ENCODE results near the gene RBMXL3. TPM values are rescaled to one million over a fixed set of nuclear protein-coding genes. Genes with fewer than 3 reads are reported as not detected.
A peak's percentile ranks its signal among the peaks of the same experiment; 100 is the strongest.
"Not testable (repeated sequence)": the region's sequence is repeated elsewhere in the genome, so short reads cannot be mapped to it uniquely, and the experiment has no call there.

Gene RBMXL3
- not detected in 2 replicates for total RNA-seq (2014; rRNA removed; shearing (Covaris generic))
- not detected in 2 replicates for polyA plus RNA-seq (2014; cell fraction: nucleus; rRNA removed)

DNA sequence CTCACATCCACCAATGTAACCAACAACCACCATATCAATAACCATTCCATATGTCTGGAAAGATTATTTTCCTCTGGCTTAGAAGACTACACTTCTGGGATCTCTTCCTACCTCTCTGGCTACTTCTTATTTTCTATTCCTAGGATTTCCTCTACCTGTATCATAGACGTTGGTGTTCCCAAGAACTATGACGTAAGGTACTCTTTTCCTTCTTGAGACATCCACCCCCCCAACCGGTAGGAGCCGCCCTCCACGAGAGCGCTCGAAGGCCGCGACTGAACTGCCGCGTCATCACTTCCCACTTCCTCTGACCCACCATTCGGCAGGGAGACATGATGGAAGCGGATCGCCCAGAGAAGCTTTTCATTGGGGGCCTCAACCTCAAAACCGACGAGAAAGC lies at the start of gene RBMXL3:
TSS of gene RBMXL3 (plus strand) at position 301 of the 400 bp plus-strand sequence. CDS start at position 333, 32 bp downstream.
- no peak for DNase-seq (ENCODE audit: extremely low read depth, low read depth)

DNA sequence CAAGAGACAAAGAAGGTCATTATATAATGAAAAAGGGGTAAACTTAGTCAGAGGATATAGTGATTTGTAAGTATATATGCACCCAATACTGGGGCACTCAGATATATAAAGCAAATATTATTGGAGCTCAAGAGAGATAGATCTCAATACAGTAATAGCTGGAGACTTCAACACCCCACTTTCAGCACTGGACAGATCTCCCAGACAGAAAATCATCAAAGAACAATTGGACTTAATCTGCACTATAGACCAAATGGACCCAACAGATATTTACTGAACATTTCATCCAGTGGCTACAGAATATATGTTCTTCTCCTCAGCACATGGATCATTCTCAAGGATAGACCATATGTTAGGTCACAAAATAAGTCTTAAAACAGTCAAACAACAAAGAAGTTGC lies 47.2 kb upstream of the RBMXL3 start:
- no peak for DNase-seq (ENCODE audit: extremely low read depth, low read depth)

DNA sequence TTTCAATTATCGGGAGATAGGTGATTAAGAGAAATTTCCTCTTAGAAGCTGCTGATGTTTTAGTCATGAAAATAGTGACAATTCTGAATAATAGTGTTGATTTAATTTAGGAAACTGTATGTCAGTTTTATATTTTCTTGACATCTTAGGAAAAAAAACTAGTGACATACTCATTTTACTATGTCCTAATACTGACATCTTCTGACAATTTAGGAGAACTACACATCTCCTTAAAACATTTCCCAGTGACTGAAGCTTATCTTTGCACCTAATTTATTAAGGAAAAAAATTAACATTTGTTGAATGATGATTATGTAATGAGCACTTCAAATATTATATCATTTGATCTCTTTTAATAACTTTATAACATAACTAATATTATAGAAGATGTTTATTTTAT lies 42.0 kb upstream of the RBMXL3 start:
- DNase-seq (ENCODE audit: extremely low read depth, low read depth): peak; percentile 9

DNA sequence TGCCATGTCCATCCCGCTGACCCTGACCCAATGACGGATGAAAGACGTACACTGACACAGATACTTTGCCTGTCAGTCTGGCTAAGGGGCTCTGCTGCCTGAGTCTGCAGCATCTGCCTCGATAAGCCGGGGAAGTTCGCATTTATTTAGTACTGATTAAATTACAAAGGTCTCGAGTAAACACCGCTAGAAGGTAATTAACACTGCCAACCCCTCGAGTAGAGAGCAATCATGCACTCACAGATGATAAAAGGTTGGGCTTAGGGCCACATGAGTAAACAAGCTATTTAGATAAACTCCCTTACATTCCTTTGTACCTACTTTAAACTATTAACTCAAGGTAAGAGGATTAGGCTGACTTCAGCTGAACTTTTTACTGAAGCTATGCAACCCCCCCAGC lies 16.0 kb upstream of the RBMXL3 start:
- DNase-seq (ENCODE audit: extremely low read depth, low read depth): no peak

DNA sequence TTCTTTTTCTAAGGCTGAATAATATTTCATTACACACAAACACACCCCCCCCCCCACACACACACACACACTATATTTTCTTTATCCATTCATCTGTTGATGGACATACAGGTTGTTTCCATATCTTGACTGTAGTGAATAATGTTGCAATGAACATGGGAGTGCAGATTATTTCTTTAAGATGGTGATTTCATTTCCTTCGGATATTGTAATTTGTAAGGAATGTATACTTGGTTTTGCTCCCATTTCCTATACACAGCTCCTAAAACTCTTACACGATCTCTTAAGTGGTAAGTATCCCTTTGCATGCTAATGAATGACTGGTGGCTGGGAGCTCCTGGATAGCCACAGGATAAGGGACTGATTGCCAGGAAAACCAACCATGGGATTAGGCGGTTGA lies 14.7 kb upstream of the RBMXL3 start:
- no peak for DNase-seq (ENCODE audit: extremely low read depth, low read depth)

DNA sequence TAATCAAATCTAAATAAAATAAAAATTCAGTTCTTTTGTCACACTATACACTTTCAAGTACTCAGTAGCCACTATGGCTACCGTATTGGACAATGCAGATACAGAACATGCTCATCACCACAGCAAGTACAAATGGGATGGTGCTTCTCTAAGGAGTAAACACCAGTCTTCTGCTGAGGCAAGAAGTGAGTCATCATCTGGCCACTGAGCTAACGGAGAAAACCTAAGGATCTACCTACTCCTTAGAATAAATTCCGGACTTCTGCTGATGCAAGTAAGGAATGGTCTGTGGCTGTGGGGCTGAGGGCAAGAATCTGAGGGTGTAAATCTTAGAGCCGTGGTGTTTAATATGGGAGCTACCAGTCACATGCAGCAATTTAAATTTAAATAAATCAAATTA lies 11.3 kb upstream of the RBMXL3 start:
- DNase-seq (ENCODE audit: extremely low read depth, low read depth): no peak

DNA sequence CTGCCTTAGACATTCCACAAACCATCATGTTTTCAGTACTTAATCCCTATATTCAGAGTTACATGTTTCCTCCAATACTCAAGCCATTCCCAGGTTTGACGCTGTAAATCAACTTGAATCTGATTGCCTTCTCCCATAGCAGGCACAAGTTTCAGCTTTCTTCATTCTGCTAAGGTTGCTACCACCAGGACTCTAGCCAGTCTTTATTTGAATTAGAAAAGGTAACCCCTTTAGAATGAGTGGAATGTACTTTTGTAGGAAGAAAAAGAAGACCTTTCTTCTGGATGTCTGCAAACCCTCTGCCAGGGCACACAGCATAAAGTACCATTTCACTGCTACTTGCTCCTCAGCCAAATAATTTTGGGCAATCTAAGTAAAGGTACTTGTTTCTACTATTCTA lies 10.7 kb upstream of the RBMXL3 start:
- no peak for DNase-seq (ENCODE audit: extremely low read depth, low read depth)

DNA sequence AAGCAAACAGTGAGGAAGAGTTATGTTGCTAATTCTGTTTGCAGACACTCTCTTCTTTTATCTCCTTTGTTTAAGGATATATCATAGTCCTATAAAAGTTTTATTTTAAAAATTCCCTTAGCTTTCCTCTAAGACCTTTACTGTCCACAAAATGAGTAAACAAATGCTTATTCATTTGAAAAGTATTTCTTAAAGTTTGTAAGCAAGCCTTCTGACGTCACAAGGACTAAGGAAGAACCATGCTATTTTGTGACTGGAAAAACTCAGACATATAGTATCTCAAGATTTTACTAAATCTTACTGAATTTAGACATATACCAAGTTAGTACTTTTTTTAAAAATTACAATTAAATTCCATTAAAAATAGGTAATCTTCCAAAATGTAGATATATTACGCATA lies 5.2 kb upstream of the RBMXL3 start:
- no peak for DNase-seq (ENCODE audit: extremely low read depth, low read depth)

DNA sequence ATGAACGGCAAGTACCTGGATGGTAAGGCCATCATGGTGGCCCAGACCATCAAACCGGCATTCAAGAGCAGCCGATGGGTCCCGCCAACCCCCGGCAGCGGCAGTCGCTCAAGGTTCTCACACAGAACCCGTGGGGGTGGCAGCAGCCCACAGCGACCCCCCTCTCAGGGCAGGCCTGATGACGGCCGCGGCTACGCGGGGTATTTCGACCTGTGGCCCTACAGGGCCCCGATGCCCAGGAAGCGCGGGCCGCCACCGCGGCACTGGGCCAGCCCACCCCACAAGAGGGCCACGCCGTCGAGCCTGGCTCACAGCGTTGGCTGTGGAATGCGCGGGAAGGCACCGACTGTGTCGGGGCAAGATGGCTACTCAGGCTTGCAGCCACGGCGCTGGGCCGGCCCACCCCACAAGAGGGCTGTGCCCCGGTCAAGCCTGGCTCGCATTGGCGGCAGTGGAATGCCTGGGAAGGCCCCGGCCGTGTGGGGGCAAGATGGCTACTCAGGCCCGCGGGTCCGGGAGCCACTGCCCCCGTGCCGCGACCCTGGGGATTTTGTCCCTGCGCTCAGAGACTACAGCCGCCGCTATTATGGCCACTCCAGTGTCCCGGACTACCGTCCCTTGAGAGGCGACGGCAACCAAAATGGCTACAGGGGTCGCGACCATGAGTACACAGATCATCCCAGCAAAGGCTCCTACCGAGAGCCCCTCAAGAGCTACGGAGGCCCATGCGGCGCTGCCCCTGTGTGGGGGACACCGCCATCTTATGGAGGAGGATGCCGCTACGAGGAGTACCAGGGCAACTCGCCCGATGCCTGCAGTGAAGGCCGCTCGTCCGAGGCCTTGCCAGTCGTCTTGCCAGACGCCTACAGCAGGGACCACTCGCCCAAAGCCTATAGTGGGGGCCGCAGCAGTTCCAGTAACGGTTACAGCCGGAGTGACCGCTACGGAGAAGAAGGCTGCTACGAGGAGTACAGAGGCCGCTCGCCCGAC lies 731 bp downstream of the RBMXL3 start:
- DNase-seq (ENCODE audit: extremely low read depth, low read depth): no peak

DNA sequence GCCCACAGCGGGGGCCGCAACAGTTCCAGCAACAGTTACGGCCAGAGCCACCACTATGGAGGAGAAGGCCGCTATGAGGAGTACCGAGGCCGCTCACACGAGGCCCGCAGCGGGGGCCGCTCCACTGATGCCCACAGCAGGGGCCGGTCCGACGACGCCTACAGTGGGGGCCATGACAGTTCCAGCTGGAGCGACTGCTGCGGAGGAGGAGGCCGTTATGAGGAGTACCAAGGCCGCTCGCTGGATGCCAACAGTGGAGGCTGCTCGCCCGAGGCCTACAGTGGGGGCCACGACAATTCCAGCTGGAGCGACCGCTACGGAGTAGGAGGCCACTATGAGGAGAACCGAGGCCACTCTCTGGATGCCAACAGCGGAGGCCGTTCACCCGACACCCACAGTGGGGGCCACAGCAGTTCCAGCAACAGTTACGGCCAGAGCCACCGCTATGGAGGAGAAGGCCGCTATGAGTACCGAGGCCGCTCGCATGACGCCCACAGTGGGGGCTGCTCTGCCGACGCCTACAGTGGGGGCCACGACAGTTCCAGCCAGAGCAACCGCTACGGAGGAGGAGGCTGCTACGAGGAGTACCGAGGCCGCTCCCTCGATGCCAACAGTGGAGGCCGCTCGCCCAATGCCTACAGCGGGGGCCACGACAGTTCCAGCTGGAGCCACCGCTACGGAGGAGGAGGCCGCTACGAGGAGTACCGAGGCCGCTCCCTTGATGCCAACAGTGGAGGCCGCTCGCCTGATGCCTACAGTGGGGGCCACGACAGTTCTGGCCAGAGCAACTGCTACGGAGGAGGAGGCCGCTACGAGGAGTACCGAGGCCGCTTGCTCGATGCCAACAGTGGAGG lies 1.7 kb downstream of the RBMXL3 start:
- no peak for DNase-seq (ENCODE audit: extremely low read depth, low read depth)

DNA sequence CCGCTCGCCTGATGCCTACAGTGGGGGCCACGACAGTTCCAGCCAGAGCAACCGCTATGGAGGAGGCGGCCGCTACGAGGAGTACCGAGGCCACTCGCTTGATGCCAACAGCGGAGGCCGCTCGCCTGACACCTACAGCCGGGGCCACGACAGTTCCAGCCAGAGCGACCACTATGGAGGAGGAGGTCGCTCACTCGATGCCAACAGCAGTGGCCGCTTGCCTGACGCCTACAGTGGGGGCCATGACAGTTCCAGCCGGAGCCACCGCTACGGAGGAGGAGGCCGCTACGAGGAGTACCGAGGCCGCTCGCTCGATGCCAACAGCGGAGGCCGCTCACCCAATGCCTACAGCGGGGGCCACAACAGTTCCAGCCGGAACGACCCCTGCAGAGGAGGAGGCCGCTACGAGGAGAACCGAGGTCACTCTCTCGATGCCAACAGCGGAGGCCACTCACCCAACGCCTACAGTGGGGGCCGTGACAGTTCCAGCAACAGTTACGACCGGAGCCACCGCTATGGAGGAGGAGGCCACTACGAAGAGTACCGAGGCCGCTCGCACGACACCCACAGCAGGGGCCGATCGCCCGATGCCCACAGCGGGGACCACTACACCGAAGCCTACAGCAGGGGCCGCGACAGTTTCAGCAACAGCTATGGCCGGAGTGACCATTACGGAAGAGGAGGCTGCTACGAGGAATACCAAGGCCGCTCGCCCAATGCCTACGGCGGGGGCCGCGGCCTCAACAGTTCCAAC lies 2.5 kb downstream of the RBMXL3 start:
- no peak for DNase-seq (ENCODE audit: extremely low read depth, low read depth)

DNA sequence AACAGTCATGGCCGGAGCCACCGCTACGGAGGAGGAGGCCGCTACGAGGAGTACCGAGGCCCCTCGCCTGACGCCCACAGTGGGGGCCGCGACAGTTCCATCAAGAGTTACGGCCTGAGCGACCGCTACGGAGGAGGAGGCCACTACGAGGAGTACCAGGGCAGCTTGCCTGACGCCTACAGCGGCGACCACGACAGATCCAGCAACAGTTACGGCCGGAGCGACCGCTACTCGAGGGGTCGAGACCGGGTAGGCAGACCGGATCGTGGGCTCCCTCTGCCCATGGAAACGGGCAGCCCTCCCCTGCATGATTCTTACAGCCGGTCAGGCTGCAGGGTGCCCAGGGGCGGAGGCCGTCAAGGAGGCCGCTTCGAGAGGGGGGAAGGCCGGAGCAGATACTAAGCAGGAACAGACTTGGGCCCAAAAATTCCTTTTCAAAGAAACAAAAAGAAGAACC lies 3.1 kb downstream of the RBMXL3 start:
- DNase-seq (ENCODE audit: extremely low read depth, low read depth): no peak

DNA sequence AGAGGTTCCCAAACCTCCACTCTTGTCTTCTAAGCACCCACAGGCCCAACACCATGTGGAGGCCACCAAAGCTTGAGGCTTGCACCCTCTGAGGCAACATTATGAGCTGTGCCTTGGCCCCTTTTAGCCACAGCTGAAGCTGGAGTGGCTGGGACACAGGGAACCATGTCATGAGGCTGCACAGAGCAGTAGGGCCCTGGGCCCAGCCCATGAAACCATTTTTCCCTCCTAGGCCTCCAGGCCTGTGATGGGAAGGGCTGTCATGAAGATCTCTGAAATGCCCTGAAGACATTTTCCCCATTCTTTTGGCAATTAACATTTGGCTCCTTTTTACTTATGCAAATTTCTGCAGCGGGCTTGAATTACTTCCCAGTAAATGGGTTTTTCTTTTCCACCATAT lies 14.8 kb downstream of the RBMXL3 start:
- no peak for DNase-seq (ENCODE audit: extremely low read depth, low read depth)

DNA sequence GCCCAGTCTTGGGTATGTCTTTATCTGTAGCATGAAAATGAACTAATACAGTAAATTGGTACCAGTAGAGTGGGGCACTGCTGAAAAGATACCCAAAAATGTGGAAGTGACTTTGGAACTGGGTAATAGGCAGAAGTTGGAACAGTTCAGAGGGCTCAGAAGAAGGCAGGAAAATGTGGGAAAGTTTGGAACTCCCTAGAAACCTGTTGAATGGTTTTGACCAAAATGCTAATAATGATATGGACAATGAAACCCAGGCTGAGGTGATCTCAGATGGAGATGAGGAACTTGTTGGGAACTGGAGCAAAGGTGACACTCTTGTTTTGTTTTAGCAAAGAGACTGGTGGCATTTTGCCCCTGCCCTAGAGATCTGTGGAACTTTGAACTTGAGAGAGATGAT lies 20.3 kb downstream of the RBMXL3 start:
- not testable (repeated sequence) for DNase-seq (ENCODE audit: extremely low read depth, low read depth)

DNA sequence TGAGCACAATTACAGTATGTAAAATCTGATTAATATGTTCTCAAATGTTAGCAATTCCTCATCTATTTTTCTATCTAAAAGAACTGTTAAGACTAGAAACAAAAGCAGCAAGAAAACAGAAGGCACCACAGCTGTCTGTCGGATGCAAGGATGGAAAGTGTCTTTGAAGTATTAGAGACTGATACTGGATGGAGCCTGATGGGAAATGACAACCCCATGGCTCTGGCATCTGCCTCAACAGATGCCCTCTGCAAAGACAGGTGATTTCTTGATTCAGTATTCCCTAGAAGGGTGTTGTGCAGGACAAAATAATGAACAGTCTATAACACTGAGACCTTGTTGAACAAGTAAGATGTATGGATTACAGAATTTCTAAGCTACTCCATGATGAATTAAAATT lies 24.9 kb downstream of the RBMXL3 start:
- DNase-seq (ENCODE audit: extremely low read depth, low read depth): no peak

DNA sequence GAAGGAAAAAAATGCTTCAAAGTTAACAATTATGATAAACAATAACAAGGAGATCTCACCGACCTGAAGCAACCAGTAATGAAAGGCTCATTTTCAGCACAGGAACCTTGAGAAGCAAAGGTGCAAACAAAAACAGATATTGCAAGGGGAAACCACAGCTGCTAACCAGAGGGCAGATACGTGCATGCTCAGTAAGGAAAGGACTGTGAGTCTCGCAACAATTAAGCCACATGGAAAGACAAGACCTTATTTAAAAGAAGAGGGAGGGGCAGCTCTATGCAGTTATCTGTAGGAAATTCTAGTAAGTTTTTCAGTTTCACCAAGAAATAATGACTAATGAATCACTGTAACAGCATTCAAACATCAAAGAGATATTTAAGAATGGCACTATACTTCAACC lies 25.4 kb downstream of the RBMXL3 start:
- no peak for DNase-seq (ENCODE audit: extremely low read depth, low read depth)

DNA sequence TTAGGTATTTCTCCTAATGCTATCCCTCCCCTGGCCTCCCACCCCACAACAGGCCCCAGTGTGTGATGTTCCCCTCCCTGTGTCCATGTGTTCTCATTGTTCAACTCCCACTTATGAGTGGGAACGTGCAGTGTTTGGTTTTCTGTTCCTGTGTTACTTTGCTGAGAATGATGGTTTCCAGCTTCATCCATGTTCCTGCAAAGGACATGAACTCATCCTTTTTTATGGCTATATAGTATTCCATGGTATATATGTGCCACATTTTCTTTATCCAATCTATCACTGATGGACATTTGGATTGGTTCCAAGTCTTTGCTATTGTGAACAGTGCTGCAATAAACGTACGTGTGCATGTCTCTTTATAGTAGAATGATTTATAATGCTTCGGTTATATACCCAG lies 28.1 kb downstream of the RBMXL3 start:
- DNase-seq (ENCODE audit: extremely low read depth, low read depth): not testable (repeated sequence)

DNA sequence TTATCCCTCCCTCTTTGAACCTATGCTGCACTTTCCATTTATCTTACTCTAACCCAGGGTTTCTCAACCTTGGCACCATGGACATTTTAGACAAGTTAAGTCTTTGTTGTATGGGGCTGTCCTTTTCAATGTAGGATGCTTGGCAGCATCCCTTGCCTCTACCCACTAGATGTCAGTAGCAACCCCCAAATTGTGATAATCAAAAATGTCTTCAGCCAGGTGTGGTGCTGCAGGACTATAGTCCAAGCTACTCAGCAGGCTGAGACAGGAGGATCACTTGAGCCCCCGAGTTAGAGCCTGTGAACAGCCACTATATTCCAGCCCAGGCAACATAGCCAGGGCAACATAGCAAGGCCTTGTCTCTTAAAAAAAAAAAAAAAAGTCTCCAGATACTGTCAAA lies 37.7 kb downstream of the RBMXL3 start:
- peak; percentile 18 for DNase-seq (ENCODE audit: extremely low read depth, low read depth)

DNA sequence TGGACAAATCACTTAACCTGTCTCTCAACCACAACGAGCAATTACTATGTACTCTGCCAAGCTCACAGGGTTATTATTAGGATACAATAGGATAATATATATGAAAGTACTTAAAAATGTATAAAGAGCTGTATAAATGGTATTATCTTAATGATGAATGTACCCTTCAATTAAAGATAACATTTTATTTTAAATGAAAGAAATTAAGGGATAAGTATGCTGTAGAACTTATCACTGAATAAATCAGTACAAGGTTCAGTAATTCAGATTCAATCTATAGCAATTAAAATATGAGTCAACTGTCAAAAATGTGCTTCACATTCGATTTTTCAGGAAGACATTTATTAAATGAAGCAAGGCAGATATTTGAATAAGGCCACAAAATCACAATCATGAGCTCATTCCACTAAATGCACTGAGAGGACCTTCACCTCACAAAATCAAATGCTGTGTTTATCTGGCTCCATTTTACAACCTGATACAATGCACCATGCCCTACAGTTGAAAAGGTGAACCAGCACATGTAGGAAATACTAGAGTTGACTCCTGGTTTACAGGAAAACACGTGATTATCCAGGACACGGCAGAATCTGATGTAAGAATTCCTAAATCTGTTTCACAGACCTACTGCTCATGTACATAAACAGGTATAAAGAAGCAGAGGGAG lies 40.3 kb downstream of the RBMXL3 start:
- no peak for DNase-seq (ENCODE audit: extremely low read depth, low read depth)

DNA sequence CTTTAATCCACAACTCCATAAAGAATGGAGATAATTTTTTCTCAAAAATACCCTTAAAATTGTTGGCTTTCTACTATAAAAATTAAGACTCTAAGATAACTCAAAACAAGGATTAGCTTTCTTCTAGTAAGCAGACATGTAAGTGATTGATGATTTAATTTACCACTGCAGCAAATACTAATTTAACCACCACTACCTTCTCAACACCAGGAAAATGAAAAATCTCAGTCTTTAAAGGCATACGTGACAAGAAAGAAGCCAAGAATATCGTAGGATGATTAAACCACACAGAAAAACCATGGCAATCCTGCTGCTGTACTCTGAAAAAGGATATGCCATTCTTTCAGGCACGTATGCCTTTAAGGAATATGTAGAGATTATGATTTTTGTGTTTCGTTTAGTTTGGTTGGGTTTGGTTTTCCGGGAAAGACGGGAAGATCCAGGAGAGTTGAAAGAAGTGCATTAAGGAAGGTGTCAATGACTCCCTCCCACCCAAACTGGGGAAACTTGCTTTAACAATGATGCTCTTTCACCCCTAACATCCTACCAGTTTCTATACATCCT lies 43.8 kb downstream of the RBMXL3 start:
- no peak for DNase-seq (ENCODE audit: extremely low read depth, low read depth)

Measured in NCI-H460 (cell line).